ENCODE data around the gene SSUH2.

Gene SSUH2

DNA sequence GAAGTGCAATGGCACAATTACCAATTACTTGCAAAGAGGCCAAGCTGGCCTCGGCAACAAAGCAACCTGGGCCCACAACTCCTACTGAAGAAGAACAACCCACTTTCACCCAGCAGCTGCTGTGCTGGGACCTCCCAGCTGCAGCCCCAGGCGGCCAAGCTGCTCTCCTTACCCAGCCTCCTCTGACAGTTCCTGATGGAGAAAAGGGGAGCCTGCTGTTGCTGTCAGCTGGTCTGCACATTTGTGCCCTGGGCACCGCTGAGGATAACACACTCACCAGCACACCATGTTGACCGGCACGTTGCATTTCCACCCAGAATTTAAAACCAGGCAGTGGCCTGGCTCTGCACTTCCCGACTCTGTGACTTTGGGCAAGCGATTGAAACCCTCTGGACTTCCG lies 33.6 kb downstream of the SSUH2 start:
- DNase-seq (ENCODE audit: low read depth in 3 of 3): no peak

DNA sequence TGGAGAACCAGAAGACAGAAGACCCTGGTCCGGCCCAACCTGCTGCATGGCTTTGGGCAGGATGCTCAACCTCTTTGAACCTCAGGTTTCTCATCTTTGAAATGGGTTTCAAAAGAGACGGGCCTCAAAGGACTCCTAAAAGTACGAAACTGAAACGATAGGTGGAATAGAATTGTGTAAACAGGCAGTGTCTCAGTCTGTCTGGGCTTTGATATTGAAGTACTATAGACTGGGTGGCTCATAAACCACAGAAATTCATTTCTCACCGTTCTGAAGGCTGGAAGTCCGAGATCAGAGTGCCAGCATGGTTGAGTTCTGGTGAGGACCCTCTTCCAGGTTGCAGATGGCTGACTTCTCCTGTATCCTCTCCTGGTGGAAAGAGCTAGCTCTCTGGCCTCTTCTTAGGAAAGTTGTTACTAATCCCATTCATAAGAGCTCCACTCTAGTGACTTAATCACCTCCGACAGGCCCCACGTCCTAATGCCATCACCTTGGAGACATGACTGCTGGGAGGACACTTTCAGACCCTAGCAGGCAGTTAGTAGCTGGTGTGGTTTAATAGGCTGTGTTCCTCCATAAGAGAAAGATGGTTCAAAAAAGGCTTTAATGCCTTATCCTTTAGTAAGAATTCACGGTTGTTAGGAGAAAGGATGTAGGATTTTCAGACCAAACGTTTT lies 35.7 kb downstream of the SSUH2 start:
- DNase-seq (ENCODE audit: low read depth in 3 of 3): no peak

DNA sequence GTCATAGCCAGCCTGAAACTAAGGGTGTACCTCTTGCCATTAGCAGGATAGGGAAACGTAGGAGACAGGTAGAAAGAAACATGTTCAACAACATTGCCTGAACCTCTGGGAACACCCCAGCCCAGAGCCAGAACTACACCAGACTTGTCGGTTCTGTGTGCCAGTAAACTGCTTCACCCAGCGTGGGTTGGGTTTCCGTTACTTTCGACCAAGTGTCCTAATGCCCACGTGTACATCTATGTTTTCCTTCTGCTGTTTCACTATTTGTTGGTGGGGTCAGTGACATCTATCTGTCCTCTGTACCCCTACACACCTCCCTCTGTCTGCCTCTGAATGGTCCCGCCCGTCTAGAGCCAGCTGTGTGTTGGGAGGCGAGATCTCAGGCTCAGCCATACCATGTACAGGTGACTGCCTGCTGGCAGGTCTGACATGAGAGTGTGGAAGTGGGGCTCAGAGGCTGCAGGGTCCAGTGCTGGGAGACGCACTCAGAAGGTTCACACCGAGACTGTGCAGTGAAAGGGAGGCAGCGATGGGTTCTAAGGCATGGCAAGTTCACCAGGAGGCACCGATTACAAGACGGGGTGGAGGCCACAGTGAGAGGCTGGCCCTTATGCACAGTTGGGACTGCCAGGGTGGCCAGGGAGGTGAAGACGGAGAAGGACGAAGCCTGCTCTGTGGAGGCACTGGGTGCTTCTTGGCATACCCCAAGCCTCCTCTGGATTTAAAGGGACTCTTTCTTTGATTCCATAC lies 36.4 kb downstream of the SSUH2 start:
- no peak for DNase-seq (ENCODE audit: low read depth in 3 of 3)

GRCh38 chr3:8607234-8608040 lies 37.2 kb downstream of the SSUH2 start:
- no peak for DNase-seq (ENCODE audit: low read depth in 3 of 3)

DNA sequence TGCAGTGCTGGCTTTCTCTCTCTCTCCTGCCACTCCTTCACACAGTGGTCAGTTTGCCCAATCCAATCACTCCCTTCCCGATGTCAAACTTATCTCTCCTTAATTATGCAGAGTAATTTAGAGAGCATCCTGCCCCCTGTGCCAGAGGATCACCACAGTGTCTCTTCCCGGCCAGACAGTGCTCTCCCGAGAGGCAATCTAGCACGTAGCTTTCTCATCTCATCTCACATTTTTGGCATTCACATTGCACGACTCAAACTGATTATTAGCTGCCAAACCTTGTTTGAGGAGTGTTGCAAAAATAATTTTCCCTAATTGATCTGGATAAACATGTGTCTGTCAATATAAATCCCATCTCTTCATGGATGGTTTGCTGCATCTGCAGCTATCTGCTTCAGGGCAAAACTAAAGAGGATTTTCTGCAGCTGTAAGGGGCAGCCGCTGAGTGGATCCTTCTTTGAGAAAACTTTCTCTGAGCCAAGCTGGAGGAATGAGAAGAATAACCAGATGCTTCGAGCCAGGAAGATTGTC lies 37.8 kb downstream of the SSUH2 start:
- DNase-seq (ENCODE audit: low read depth in 3 of 3): no peak

DNA sequence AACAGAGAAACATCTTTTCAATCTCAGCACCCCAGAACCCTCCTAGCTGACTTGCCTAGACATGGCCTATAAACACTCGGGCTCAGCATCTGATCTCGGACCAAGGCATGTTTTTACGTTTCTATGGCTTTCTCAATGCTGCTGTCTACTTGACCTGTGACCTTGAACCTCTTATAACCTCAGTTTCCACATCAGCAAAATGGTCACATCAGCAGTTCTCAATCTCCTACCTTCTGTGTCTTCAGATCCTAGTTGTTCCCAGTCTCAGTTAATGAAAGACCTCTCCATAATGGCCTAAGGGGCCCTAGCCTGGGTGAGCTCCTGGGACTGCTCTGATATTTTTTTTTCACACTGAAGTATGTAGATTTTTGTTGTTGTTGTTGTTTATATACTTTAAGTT lies 39.6 kb downstream of the SSUH2 start:
- DNase-seq (ENCODE audit: low read depth in 3 of 3): no peak

DNA sequence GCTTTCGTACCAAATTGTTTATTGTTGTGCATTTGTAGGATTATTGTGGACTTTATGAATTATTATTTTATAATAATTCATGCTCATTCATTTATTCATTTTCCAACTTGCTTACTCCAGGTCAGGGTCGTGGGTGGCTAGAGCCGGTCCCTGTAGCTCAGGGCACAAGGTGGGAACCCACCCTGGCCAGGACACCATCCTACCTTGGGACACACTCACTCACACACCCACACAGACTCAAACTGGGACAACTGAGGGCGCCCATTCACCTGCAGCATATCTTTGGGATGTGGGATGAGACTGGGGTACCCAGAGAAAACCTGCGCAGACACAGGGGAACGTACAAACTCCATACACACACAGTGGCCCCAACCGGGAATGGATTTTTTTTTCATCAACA lies 40.6 kb downstream of the SSUH2 start:
- no peak for DNase-seq (ENCODE audit: low read depth in 3 of 3)

GRCh38 chr3:8603115-8603710 lies 41.4 kb downstream of the SSUH2 start:
- no peak for DNase-seq (ENCODE audit: low read depth in 3 of 3)

- DNase-seq (ENCODE audit: low read depth in 3 of 3): no peak
Measured at GRCh38 chr3:8600457-8600856, 44.1 kb downstream of the SSUH2 start.

GRCh38 chr3:8599146-8599545 lies 45.5 kb downstream of the SSUH2 start:
- no peak for DNase-seq (ENCODE audit: low read depth in 3 of 3)

- DNase-seq (ENCODE audit: low read depth in 3 of 3): no peak
Measured at GRCh38 chr3:8597219-8597853, 47.3 kb downstream of the SSUH2 start.

DNA sequence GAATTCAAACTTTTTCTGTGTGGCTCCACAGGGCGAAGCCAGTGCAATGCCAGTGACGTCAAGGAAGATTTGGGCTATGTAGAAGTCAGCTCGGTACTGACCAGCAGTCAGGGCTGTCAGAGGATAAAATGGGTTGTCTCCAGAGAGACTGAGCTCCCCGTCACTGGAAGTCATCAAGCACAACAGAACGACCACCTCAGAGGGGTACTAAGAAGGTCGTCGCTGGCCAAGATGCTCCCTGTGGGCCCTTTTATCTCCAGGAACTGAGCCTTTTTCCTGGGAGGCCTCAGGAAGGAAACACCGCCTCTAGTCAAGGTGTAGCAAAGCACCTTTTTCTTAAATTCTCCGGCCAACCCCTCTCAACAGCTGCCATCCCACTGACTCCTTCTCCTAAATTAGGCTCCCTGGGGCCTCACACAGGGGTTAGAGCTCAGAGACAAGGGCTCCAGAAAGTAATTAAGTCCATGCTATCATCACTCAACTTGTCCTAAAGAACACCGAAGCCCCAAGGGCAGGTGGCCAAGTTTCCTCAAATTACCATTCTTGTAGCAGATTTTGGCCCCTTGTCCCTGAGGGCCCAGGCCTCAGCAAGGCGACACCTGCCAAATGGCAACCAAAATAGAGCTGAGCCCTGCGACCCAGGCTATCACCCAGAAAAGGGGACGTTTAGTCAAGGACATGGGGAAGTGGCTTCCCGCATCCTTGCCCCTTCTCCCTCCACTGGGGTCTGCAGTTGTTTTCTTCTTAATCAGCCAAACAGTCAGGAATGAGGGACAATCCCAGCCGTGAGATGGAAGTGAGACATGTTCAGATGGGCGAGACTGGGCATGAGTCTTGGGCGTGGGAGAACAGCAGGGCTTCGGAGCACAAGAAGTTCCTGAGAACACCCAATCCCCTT lies 48.0 kb downstream of the SSUH2 start:
- no peak for DNase-seq (ENCODE audit: low read depth in 3 of 3)

DNA sequence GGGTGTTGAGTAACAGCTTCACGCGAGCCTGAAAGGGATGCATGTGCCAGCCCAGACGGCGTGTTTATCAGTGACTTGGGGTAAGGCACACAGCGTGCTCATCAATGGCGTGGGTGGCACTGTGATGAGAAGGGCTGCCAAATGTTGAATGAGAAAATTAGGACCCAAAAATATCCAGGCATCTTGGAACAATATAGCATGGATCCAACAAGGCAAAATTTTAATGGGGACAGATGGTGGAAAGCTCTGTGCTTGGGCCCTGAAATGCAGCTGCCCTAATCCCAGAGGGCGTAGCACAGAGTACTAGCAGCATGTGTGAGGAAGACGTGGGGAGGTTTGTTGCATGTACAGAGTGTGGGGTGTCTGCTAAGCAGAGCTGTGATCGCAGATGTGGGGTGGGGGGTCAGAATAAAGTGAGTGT lies 48.9 kb downstream of the SSUH2 start:
- no peak for DNase-seq (ENCODE audit: low read depth in 3 of 3)

GRCh38 chr3:8595252-8595651 lies 49.3 kb downstream of the SSUH2 start:
- no peak for DNase-seq (ENCODE audit: low read depth in 3 of 3)

DNA sequence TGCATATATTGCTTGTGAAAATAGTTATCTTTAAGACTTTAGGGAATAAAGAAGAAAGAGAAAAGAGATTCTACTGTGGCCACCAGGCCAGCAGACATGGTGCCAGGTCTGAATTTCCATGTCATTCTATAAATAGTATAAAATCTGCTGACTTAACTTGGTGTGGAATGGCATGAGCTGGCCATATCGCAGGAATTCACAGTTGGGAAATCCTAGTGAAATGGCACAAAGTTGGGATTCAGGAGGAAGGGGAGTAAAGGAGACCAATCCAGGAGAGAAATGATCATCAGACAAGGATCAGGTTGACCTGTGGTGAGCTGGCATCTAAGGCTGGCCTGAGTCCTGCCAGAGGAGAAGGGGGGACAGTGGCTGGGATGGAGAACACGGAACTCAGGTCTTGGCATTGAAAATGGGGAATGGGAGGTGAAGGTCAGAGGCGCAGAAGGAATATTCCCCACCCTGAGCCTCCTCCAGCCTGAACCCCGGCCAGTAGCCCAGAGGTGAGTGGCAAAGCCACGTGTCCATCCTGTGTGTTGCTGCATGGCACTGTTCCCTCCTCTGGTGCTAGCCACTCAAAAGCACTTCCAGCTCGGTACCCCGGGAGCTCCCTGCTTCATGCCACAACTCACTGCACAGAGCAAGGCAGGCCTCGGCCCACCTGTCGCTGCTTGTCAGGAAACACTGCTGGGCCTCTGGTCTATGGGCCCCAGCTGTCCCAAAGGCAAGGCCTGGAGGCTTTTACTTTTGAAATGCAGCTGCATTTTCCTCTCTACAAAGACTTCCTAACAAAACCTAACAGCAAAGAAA lies 51.4 kb downstream of the SSUH2 start:
- DNase-seq (ENCODE audit: low read depth in 3 of 3): no peak

DNA sequence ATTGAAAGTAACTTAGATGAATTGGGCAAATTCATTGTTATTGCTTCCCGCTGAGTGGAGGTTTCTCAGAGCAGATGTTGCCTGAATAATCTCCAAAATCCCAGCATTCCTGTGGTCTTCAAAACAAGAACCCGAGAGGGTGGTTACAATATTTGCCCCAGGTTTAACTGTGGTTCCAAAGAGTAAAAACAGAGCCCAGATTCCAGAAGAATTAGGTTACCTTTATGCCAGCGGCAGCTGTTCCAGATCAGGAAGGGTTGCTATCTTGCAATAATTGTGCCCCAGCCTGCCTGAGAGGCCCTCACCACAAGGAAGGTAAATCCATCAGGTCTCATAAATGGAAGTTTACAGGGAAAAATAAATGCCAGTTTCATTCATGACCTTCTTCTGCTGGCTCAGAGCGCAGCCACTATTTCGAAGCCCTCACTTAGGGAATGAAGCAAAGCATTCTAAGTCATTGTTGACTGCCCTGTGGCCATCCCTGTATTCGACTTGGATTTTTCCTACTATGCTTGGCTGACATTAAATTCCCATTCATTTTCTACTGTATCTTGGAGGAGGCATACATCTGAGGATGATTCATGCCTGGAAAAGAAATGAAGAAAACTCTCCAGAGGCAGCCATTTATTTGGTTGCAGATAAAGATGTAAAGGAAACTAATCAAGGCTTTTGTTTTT lies 54.6 kb downstream of the SSUH2 start:
- no peak for DNase-seq (ENCODE audit: low read depth in 3 of 3)

DNA sequence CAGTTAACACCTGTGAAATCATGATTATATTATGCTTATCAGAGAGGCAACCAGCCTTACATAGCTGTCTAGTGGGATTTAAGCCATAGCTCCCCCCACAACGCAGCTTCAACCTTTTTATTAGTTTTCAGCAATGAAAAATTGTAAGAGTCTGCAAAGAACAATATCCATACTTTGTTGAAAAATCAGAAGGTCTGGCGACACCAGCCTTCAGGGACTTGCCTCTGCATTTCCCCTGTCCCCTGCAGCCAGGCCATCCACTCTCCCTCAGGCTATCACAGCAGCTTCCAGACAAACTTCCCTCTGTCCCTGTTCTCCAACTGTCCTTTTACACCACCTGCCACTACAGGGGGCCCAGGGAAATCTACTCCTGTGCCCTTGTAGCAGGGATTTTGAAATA lies 59.9 kb downstream of the SSUH2 start:
- DNase-seq (ENCODE audit: low read depth in 3 of 3): no peak

GRCh38 chr3:8581806-8582445 lies 62.7 kb downstream of the SSUH2 start:
- no peak for DNase-seq (ENCODE audit: low read depth in 3 of 3)

- DNase-seq (ENCODE audit: low read depth in 3 of 3): no peak
Measured at GRCh38 chr3:8581373-8581772, 63.2 kb downstream of the SSUH2 start.

Data from stimulated activated CD4-positive, alpha-beta T cell treated with anti-CD3 and anti-CD28 coated beads, TNF-alpha, amount 100 ng/mL, for 24 hours (primary cell).